Measurements from ENCODE around the gene RAMACL. TPM values are rescaled to one million over a fixed set of nuclear protein-coding genes. Genes with fewer than 3 reads are reported as not detected.

RAMACL gene
- total RNA-seq, 4 donors from 2014 or later: 8.2 to 10.8 (median 9.1) TPM

DNA sequence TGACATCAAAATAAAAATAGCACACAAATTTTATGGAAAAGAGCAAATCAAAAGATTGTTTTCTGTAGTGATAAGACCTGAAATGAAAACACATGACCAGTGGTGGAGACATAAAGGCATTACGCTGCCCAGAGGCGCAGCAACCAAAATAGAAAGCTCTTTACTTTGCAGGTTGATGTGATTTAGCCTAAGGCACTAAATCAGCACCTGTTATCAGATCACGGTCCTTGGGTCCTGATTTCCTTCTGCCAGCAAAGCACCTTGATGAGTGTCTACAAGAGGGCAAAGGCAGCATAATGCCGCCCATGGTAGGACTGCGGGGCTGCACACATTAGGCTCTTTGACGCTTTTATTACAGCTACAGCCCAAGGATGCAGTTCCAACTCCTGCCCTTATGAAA is 19.3 kb upstream of the RAMACL start:
- H3K36me3 ChIP-seq: no peaks in the 10 kb centered on the region
- H3K27me3 ChIP-seq: no peaks in the 10 kb centered on the region
- no peak overlapping the region for H3K4me3 ChIP-seq
- TF ChIP-seq POLR2A (IDR thresholded peaks at IDR 0.05) (no peak), EP300 (IDR thresholded peaks at IDR 0.05) (no peak), CTCF (IDR thresholded peaks at IDR 0.05) (no peak)
- no peak overlapping the region for H3K27ac ChIP-seq
- H3K4me1 ChIP-seq: peaks cover 0 to 6% (median 0%) of the 10 kb centered on the region in 4 donors
- DNase-seq (ENCODE audit: low spot score in 2 of 2): no peak
- H3K9me3 ChIP-seq: no peaks in the 10 kb centered on the region
- 94 to 97% methylated on average over 6 of the region's 6 CpGs for WGBS, 2 donors

DNA sequence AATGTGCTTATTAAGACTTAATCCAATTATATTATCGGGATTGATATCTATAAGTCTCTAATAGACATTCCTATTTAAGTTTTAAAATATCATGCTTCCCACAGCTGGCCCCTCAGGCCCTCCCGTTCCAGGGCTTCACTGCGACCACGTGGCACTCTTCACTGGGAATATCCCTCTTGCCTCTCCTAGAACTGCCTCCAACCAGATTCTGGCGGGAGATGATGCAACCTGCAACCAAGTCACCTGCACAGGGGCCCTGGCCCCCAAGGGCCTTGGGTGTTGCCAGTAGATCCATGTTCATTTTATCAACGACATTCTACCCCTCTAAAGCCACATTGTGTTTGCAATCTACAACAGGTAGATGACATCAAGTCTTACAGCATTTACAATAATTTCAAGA is 18.4 kb upstream of the RAMACL start:
- TF ChIP-seq EP300 (IDR thresholded peaks at IDR 0.05) (no peak), POLR2A (IDR thresholded peaks at IDR 0.05) (no peak), CTCF (IDR thresholded peaks at IDR 0.05) (no peak)
- Histone ChIP-seq H3K4me1 (peaks cover 0 to 8% (median 0%) of the 10 kb centered on the region in 4 donors), H3K27ac (no peak overlapping the region), H3K27me3 (no peaks in the 10 kb centered on the region), H3K9me3 (no peaks in the 10 kb centered on the region), H3K36me3 (no peaks in the 10 kb centered on the region), H3K4me3 (no peak overlapping the region)
- 96% methylated on average over 6 of the region's 6 CpGs for WGBS, 2 donors
- DNase-seq (ENCODE audit: low spot score in 2 of 2): no peak

- H3K36me3 ChIP-seq: no peaks in the 10 kb centered on the region
- DNase-seq (ENCODE audit: low spot score in 2 of 2): no peak
- H3K27me3 ChIP-seq: no peaks in the 10 kb centered on the region
- no peaks in the 10 kb centered on the region for H3K9me3 ChIP-seq
- peaks cover 0 to 13% (median under 1%) of the 10 kb centered on the region in 4 donors for H3K4me1 ChIP-seq
- TF ChIP-seq EP300 (IDR thresholded peaks at IDR 0.05) (no peak), POLR2A (IDR thresholded peaks at IDR 0.05) (no peak), CTCF (IDR thresholded peaks at IDR 0.05) (no peak)
- no peak overlapping the region for H3K27ac ChIP-seq
- H3K4me3 ChIP-seq: no peak overlapping the region
- 93 to 95% methylated on average over 9 of the region's 9 CpGs for WGBS, 2 donors
Observed at GRCh38 chr6:166604328-166604727, 17.9 kb upstream of the RAMACL start.

DNA sequence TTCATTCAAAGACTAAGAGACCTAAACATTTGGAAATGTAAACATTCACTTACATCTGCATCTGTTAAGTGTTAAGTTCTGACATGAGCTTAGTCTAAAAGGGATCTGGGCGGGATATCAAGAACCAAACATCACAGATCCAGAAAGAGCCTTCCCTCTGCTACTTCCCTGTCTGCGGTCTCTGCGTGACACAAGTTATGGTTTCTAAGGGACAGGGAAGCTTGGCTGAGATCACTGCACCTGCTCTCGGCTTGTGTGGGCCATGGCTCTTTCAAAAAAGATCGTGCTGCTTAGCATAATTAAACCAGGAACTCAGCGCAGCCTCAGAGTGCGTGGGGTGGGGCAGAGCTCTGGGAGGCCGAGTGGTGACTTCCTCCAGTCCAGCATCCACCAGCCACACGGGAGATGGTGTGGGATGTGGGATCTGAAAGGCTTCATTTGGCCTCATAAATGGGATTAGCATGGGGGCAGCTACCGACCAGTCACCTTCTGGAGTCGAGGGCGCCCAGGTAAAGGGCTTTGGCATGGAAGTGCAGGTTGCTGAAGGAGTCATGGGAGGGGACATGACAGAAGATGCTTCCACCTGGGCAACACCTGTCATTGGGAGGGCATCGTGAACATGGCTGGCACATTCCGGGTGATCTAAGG is 16.7 kb upstream of the RAMACL start:
- 79 to 88% methylated on average over 14 of the region's 14 CpGs for WGBS, 2 donors
- Histone ChIP-seq H3K9me3 (no peaks in the 10 kb centered on the region), H3K4me3 (no peak overlapping the region), H3K27ac (no peak overlapping the region), H3K36me3 (no peaks in the 10 kb centered on the region), H3K4me1 (peaks cover 0 to 18% (median 5%) of the 10 kb centered on the region in 4 donors), H3K27me3 (no peaks in the 10 kb centered on the region)
- no peak for DNase-seq (ENCODE audit: low spot score in 2 of 2)
- TF ChIP-seq CTCF (IDR thresholded peaks at IDR 0.05): no peak
- TF ChIP-seq EP300 (IDR thresholded peaks at IDR 0.05): no peak
- TF ChIP-seq POLR2A (IDR thresholded peaks at IDR 0.05): no peak

DNA sequence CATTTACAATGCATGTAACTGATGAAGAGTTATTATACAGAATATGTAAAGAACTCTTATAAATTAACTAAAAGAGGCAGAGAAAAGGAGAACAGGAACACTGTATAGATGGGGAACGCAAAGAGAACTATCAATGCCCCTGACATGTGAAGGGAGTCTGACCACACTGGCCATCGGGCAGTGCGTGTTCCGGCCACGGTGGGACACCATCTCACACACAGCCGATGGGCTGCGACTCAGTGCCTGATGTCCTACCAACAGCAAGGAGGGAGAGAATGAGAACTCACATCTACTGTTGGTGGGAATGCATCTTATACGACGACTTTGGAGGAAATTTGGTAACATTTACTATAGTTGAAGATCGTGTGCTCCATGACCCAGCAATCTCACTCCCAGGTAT is 15.5 kb upstream of the RAMACL start:
- no peak for DNase-seq (ENCODE audit: low spot score in 2 of 2)
- no peaks in the 10 kb centered on the region for H3K27me3 ChIP-seq
- H3K9me3 ChIP-seq: no peaks in the 10 kb centered on the region
- peaks cover 0 to 28% (median 14%) of the 10 kb centered on the region in 4 donors for H3K4me1 ChIP-seq
- H3K27ac ChIP-seq: no peak overlapping the region
- H3K36me3 ChIP-seq: no peaks in the 10 kb centered on the region
- H3K4me3 ChIP-seq: no peak overlapping the region
- no peak for TF ChIP-seq EP300 (IDR thresholded peaks at IDR 0.05)
- TF ChIP-seq CTCF (IDR thresholded peaks at IDR 0.05): no peak
- TF ChIP-seq POLR2A (IDR thresholded peaks at IDR 0.05): no peak
- WGBS, 2 donors: 96% methylated on average over 10 of the region's 10 CpGs

Measured in tibial nerve (tissue), 4 donors.